Osteoblast (primary cell): ENCODE measurements around the gene PATZ1. TPM values are rescaled to one million over a fixed set of nuclear protein-coding genes. Genes with fewer than 3 reads are reported as not detected.

Experiments used
- DNase-seq: peaks from one replicate; pipeline ENCODE4 v3.0.0; 2011; ENCODE audit warnings: low spot score, mixed read lengths; ENCODE audit not compliant: insufficient read length; ENCODE audit errors: missing footprints
- H2AFZ ChIP-seq: 2 replicates; pipeline ENCODE4 v1.6.0; 2011; ENCODE audit warnings: mild to moderate bottlenecking, low read length
- H3K27ac ChIP-seq: 2 replicates; pipeline ENCODE4 v1.5.1; 2011; ENCODE audit warnings: mild to moderate bottlenecking, low read depth, low read length, moderate library complexity
- H3K27me3 ChIP-seq: 2 replicates; pipeline ENCODE4 v1.6.0; 2012; ENCODE audit warnings: mild to moderate bottlenecking, control low read depth, inconsistent platforms, low read length, moderate library complexity; ENCODE audit not compliant: insufficient read depth
- H3K36me3 ChIP-seq: 2 replicates; pipeline ENCODE4 v1.5.1; 2011; ENCODE audit warnings: mild to moderate bottlenecking, low read length, control low read depth, moderate library complexity; ENCODE audit not compliant: insufficient read depth
- H3K4me1 ChIP-seq: 2 replicates; pipeline ENCODE4 v1.5.1; 2011; ENCODE audit warnings: mild to moderate bottlenecking, low read length, control low read depth, moderate library complexity; ENCODE audit not compliant: insufficient read depth
- H3K4me2 ChIP-seq: 2 replicates; pipeline ENCODE4 v1.6.0; 2011; ENCODE audit warnings: mild to moderate bottlenecking, low read length; ENCODE audit not compliant: insufficient read depth
- H3K4me3 ChIP-seq: fragments of 200-600 bp; sonication (generic); 3 replicates; pipeline ENCODE4 v1.5.1; 2012; ENCODE audit warnings: mild to moderate bottlenecking, low read length, inconsistent platforms; ENCODE audit not compliant: insufficient read depth
- H3K79me2 ChIP-seq: 2 replicates; pipeline ENCODE4 v1.6.0; 2012; ENCODE audit warnings: mild to moderate bottlenecking, low read length, control low read depth, inconsistent platforms; ENCODE audit not compliant: insufficient read depth
- H3K9me3 ChIP-seq: 2 replicates; pipeline ENCODE4 v1.5.1; 2011; ENCODE audit warnings: low read depth, low read length, control low read depth
- H4K20me1 ChIP-seq: 2 replicates; pipeline ENCODE4 v1.6.0; 2012; ENCODE audit warnings: mild to moderate bottlenecking, low read length, control low read depth; ENCODE audit not compliant: insufficient read depth
- total RNA-seq: library from RNA; depleted of rRNA; stranded (reverse); fragments of >200 nt; gene quantifications from 2 replicates; pipeline ENCODE4 v1.2.3, GENCODE V29; 2012
- TF ChIP-seq, protein P1 (sequence below): IDR thresholded peaks from 2 replicates; pipeline ENCODE4 v1.5.1; 2011; ENCODE audit warnings: mild to moderate bottlenecking, low read depth, low read length, moderate library complexity; ENCODE audit errors: extremely low read depth

Gene PATZ1
- total RNA-seq, 1 donor = 15.2 TPM

DNA sequence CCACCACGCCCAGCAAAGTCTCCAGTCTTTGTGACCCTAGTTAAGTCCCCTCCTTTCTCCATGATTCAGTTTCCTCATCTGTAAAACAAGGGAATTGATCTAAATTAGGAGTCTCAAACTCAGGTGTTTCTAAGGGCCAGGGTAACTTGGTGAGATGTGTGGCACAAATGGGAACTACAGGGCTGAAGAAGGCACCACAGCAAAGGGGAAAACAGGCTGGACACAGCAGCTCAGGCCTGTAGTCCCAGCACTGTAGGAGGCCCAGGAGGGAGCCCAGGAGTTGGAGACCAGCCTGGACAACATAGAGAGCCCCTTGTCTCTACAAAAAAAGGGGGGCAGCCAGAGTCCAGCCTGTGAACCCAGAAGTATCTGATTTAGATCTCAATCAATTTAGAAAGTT, 15.6 kb upstream of the PATZ1 start:
- Histone ChIP-seq H3K27ac (no peak overlapping the region), H3K36me3 (no peaks in the 10 kb centered on the region), H3K4me1 (no peaks in the 10 kb centered on the region), H3K4me3 (no peak overlapping the region), H3K27me3 (no peaks in the 10 kb centered on the region), H2AFZ (no peak overlapping the region), H4K20me1 (no peaks in the 10 kb centered on the region), H3K79me2 (no peaks in the 10 kb centered on the region), H3K4me2 (no peak overlapping the region), H3K9me3 (no peaks in the 10 kb centered on the region)
- TF ChIP-seq, protein P1, sequence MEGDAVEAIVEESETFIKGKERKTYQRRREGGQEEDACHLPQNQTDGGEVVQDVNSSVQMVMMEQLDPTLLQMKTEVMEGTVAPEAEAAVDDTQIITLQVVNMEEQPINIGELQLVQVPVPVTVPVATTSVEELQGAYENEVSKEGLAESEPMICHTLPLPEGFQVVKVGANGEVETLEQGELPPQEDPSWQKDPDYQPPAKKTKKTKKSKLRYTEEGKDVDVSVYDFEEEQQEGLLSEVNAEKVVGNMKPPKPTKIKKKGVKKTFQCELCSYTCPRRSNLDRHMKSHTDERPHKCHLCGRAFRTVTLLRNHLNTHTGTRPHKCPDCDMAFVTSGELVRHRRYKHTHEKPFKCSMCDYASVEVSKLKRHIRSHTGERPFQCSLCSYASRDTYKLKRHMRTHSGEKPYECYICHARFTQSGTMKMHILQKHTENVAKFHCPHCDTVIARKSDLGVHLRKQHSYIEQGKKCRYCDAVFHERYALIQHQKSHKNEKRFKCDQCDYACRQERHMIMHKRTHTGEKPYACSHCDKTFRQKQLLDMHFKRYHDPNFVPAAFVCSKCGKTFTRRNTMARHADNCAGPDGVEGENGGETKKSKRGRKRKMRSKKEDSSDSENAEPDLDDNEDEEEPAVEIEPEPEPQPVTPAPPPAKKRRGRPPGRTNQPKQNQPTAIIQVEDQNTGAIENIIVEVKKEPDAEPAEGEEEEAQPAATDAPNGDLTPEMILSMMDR = no peak
- no peak for DNase-seq

DNA sequence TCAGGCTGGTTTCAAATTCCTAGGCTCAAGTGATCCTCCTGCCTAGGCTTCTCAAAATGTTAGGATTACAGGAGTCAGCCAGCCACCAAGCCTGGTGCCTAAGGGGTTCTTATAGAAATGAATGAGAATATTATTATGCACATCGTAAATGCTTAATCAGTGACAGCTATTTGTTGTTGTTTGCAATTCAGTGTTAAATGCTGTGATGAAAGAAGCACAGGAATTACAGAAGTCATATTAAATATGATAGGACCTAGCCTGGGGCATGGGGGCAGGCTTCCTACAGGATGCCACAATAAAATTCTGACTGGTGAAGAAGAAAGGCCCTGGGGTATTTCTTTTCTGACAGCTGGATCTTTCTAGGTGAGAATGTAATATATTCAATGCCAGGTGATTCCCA, 13.9 kb upstream of the PATZ1 start:
- Histone ChIP-seq H3K27me3 (no peaks in the 10 kb centered on the region), H4K20me1 (no peaks in the 10 kb centered on the region), H3K9me3 (no peaks in the 10 kb centered on the region), H3K79me2 (no peaks in the 10 kb centered on the region), H3K4me2 (no peak overlapping the region), H2AFZ (no peak overlapping the region), H3K27ac (no peak overlapping the region), H3K36me3 (no peaks in the 10 kb centered on the region), H3K4me1 (no peaks in the 10 kb centered on the region), H3K4me3 (no peak overlapping the region)
- TF ChIP-seq, protein P1 = no peak
- DNase-seq = no peak

DNA sequence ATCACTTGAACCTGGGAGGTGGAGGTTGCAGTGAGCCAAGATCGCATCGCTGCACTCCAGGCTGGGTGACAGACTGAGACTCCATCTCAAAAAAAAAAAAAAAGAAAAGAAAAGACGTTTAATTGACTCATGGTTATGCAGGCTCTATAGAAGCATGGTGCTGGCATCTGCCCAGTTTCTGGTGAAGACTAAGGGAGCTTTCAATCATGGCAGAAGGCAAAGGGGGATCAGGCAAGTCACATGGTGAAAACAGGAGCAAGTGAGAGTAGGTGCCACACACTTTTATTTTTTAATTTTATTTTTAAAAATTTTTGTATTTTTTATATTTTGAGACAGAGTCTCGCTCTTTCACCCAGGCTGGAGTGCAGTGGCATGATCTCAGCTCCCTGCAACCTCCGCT, 8.4 kb upstream of the PATZ1 start:
- Histone ChIP-seq H3K27me3 (peaks cover 10% of the 10 kb centered on the region), H3K36me3 (no peaks in the 10 kb centered on the region), H3K9me3 (no peaks in the 10 kb centered on the region), H4K20me1 (no peaks in the 10 kb centered on the region), H3K27ac (no peak overlapping the region), H3K4me3 (no peak overlapping the region), H2AFZ (no peak overlapping the region), H3K4me1 (no peaks in the 10 kb centered on the region), H3K79me2 (no peaks in the 10 kb centered on the region), H3K4me2 (no peak overlapping the region)
- TF ChIP-seq, protein P1 = no peak
- no peak for DNase-seq

DNA sequence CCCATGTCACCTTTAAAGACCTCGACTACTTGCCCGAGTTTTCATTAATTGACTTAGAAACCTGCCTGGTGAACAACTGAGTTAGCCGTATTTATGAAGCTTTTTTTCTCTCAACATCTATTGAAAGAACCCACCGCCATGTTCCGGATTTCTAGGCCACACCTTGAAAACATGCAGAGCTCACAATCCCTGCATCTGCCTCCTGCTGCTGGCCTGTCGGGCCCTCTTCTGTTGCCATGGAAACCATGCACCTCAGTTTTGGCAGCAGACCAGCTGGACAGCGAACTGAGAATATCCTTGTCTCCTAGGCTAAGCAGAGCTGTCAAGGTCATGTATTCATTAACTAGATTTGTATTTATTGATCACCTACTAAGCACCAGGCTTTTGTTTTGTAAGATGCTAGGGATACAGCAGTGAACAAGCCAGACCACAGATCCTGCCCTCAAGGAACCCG, 4.3 kb upstream of the PATZ1 start:
- H2AFZ ChIP-seq = no peak overlapping the region
- H3K79me2 ChIP-seq = no peaks in the 10 kb centered on the region
- H3K27ac ChIP-seq = no peak overlapping the region
- TF ChIP-seq, protein P1 = no peak
- H3K9me3 ChIP-seq = no peaks in the 10 kb centered on the region
- H3K27me3 ChIP-seq = peaks cover 10% of the 10 kb centered on the region
- H3K4me1 ChIP-seq = no peaks in the 10 kb centered on the region
- no peaks in the 10 kb centered on the region for H4K20me1 ChIP-seq
- H3K36me3 ChIP-seq = no peaks in the 10 kb centered on the region
- no peak for DNase-seq
- H3K4me2 ChIP-seq = no peak overlapping the region
- H3K4me3 ChIP-seq = no peak overlapping the region
